GM23338 (cell line): ENCODE results near the gene ITGA4. TPM values are rescaled to one million over a fixed set of nuclear protein-coding genes. Genes with fewer than 3 reads are reported as not detected.

Source experiments
- ATAC-seq: fragments of 200-7000 bp; cut with Tn5 transposase; 3 replicates; pipeline ENCODE4 v1.9.1; 2020
- DNase-seq: peaks from one replicate; pipeline ENCODE4 v3.0.0-alpha.2; 2015; ENCODE audit warnings: low spot score
- H2AFZ ChIP-seq: fragments of 200-600 bp; sonication (generic); 2 replicates; pipeline ENCODE4 v1.8.0; 2016; ENCODE audit warnings: antibody characterized with exemption, mild to moderate bottlenecking, moderate library complexity
- H3F3A ChIP-seq: fragments of 200-600 bp; sonication (generic); replicated peaks from 2 replicates; pipeline ENCODE4 v1.8.0; 2017; ENCODE audit warnings: antibody characterized with exemption, mixed run types, low read depth
- H3K27ac ChIP-seq: fragments of 200-600 bp; sonication (generic); 2 replicates; pipeline ENCODE4 v1.6.1; 2016; ENCODE audit warnings: low read depth
- H3K27me3 ChIP-seq: fragments of 200-600 bp; sonication (generic); 2 replicates; pipeline ENCODE4 v1.8.0; 2016; ENCODE audit warnings: mild to moderate bottlenecking, mixed run types, moderate library complexity; ENCODE audit not compliant: insufficient read depth
- H3K36me3 ChIP-seq: fragments of 200-600 bp; sonication (generic); 2 replicates; pipeline ENCODE4 v1.8.0; 2016; ENCODE audit warnings: mild to moderate bottlenecking; ENCODE audit not compliant: insufficient read depth
- H3K4me1 ChIP-seq: fragments of 200-600 bp; sonication (generic); 2 replicates; pipeline ENCODE4 v1.8.0; 2016; ENCODE audit warnings: mild to moderate bottlenecking, moderate library complexity; ENCODE audit not compliant: insufficient read depth
- H3K4me2 ChIP-seq: fragments of 200-600 bp; sonication (generic); 2 replicates; pipeline ENCODE4 v1.7.1; 2017; ENCODE audit warnings: mixed run types
- H3K4me3 ChIP-seq: fragments of 200-600 bp; sonication (generic); 2 replicates; pipeline ENCODE4 v1.6.1; 2016; ENCODE audit warnings: mixed run types
- H3K79me2 ChIP-seq: fragments of 200-600 bp; sonication (generic); replicated peaks from 2 replicates; pipeline ENCODE4 v1.8.0; 2017; ENCODE audit warnings: mild to moderate bottlenecking; ENCODE audit not compliant: insufficient read depth
- H3K9me2 ChIP-seq: fragments of 200-600 bp; sonication (generic); 2 replicates; pipeline ENCODE4 v1.8.0; 2017; ENCODE audit not compliant: insufficient read depth
- H4K20me1 ChIP-seq: fragments of 200-600 bp; sonication (generic); replicated peaks from 2 replicates; pipeline ENCODE4 v1.8.0; 2017; ENCODE audit warnings: mild to moderate bottlenecking; ENCODE audit not compliant: insufficient read depth
- H3K27ac Mint-ChIP-seq: 2 replicates; pipeline ENCODE4 v1.8.0; 2020; ENCODE audit warnings: inconsistent platforms, mild to moderate bottlenecking, moderate library complexity, mixed read lengths
- H3K27me3 Mint-ChIP-seq: 3 replicates; pipeline ENCODE4 v1.8.0; 2022; ENCODE audit warnings: low read depth, mild to moderate bottlenecking, moderate library complexity, mixed read lengths, inconsistent platforms; ENCODE audit not compliant: insufficient read depth, poor library complexity
- H3K36me3 Mint-ChIP-seq: 3 replicates; pipeline ENCODE4 v1.8.0; 2021; ENCODE audit warnings: low read depth, mild to moderate bottlenecking, inconsistent platforms, moderate library complexity, mixed read lengths
- H3K4me1 Mint-ChIP-seq: 3 replicates; pipeline ENCODE4 v1.8.0; 2020; ENCODE audit warnings: mild to moderate bottlenecking, inconsistent platforms, mixed read lengths
- H3K4me3 Mint-ChIP-seq: 3 replicates; pipeline ENCODE4 v1.8.0; 2021; ENCODE audit warnings: moderate library complexity, mild to moderate bottlenecking, inconsistent platforms, mixed read lengths
- H3K9me3 Mint-ChIP-seq: 3 replicates; pipeline ENCODE4 v1.8.0; 2020; ENCODE audit warnings: moderate library complexity, mild to moderate bottlenecking, inconsistent platforms, mixed read lengths
- CREB1 ChIP-seq: fragments of 250-450 bp; sonication (Bioruptor Pico); IDR thresholded peaks from 2 replicates; pipeline ENCODE4 v1.5.0; 2020; ENCODE audit warnings: low read depth, mild to moderate bottlenecking, moderate library complexity
- JUNB ChIP-seq: IDR thresholded peaks from one replicate; pipeline ENCODE4 v1.6.1; 2016; ENCODE audit warnings: antibody characterized with exemption; ENCODE audit not compliant: unreplicated experiment
- POLR2AphosphoS5 ChIP-seq: IDR thresholded peaks from 2 replicates; pipeline ENCODE4 v1.6.1; 2016; ENCODE audit warnings: antibody characterized with exemption, low read depth
- STAT1 ChIP-seq: IDR thresholded peaks from one replicate; pipeline ENCODE4 v1.6.1; 2016; ENCODE audit warnings: antibody characterized with exemption; ENCODE audit not compliant: unreplicated experiment
- ZNF114 ChIP-seq: fragments of 250-450 bp; sonication (Bioruptor Pico); IDR thresholded peaks from 2 replicates; pipeline ENCODE4 v1.5.0; 2020; ENCODE audit warnings: mild to moderate bottlenecking, moderate library complexity
- ZNF331 ChIP-seq: fragments of 250-450 bp; sonication (Bioruptor Pico); IDR thresholded peaks from 2 replicates; pipeline ENCODE4 v1.5.0; 2020; ENCODE audit warnings: low read depth, mild to moderate bottlenecking, moderate library complexity
- polyA plus RNA-seq: library from polyadenylated mRNA; unstranded; fragments of >200 nt; fragmentation: Nextera tagmentation; extraction: Ambion mirVana; gene quantifications from 2 replicates; pipeline ENCODE4 v1.2.1, GENCODE V29; 2016
- total RNA-seq: library from RNA; depleted of rRNA; stranded (reverse); fragments of >200 nt; shearing (Covaris generic); gene quantifications from 2 replicates; pipeline ENCODE4 v1.2.3, GENCODE V29; 2014
- TF ChIP-seq, protein P1 (sequence below), 2 experiments: fragments of 200-600 bp in 1 of 2; sonication (generic) in 1 of 2; conservative IDR thresholded peaks; 2 replicates each; pipeline versions ENCODE4 v1.5.1 to v1.6.1; 2016 to 2017; ENCODE audit warnings: antibody characterized with exemption in 2 of 2, low read depth in 2 of 2, mild to moderate bottlenecking in 2 of 2, moderate library complexity in 1 of 2
- TF ChIP-seq, protein P2 (sequence below): IDR thresholded peaks from 2 replicates; pipeline ENCODE4 v1.6.1; 2016; ENCODE audit warnings: antibody characterized with exemption
- TF ChIP-seq, protein P3 (sequence below): IDR thresholded peaks from one replicate; pipeline ENCODE4 v1.6.1; 2018; ENCODE audit warnings: antibody characterized with exemption; ENCODE audit not compliant: unreplicated experiment
- TF ChIP-seq, protein P4 (sequence below): fragments of 250-450 bp; sonication (Bioruptor Pico); IDR thresholded peaks from 2 replicates; pipeline ENCODE4 v1.5.0; 2020; ENCODE audit warnings: mild to moderate bottlenecking, moderate library complexity

The ITGA4 gene
- total and polyA plus RNA-seq, 2 experiments from 2014 or later: 1.2 to 4.6 TPM

DNA sequence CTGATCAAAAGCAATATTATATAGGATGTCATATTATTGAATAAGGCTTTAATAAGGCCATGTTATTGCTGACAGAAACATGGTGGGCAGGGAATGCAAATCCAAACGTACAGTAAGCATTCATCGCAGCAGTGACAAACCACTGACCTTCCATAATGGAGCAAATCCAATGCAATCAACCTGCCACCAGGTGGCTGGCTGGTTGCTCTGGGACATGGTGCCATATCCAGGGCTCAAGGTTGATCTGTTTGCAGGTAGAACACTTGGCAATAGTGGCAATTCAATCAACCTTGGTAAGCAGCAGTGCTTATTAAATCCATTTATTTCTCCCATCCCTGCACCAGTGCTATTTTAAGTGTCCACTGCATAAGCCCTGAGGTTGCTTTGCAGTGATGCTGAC lies 124.3 kb downstream of the ITGA4 start:
- Histone ChIP-seq H3K36me3 (no peaks in the 10 kb centered on the region), H4K20me1 (no peaks in the 10 kb centered on the region), H3K9me2 (no peaks in the 10 kb centered on the region), H3K4me1 (peaks cover 5% of the 10 kb centered on the region; the same call in 1 of the 2 replicates), H3F3A (no peaks in the 10 kb centered on the region), H2AFZ (no peak overlapping the region), H3K27ac (no peak overlapping the region), H3K27me3 (no peaks in the 10 kb centered on the region), H3K79me2 (no peaks in the 10 kb centered on the region), H3K4me2 (no peak overlapping the region), H3K4me3 (no peak overlapping the region)
- H3K36me3 Mint-ChIP-seq: no peaks in the 10 kb centered on the region
- peak; percentile 81 for ATAC-seq
- peaks cover 9% of the 10 kb centered on the region; the same call in 2 of the 3 replicates for H3K4me1 Mint-ChIP-seq
- H3K9me3 Mint-ChIP-seq: no peaks in the 10 kb centered on the region
- no peak overlapping the region for H3K27ac Mint-ChIP-seq
- H3K4me3 Mint-ChIP-seq: no peak overlapping the region
- peak; percentile 53 for DNase-seq
- TF ChIP-seq, protein P1, sequence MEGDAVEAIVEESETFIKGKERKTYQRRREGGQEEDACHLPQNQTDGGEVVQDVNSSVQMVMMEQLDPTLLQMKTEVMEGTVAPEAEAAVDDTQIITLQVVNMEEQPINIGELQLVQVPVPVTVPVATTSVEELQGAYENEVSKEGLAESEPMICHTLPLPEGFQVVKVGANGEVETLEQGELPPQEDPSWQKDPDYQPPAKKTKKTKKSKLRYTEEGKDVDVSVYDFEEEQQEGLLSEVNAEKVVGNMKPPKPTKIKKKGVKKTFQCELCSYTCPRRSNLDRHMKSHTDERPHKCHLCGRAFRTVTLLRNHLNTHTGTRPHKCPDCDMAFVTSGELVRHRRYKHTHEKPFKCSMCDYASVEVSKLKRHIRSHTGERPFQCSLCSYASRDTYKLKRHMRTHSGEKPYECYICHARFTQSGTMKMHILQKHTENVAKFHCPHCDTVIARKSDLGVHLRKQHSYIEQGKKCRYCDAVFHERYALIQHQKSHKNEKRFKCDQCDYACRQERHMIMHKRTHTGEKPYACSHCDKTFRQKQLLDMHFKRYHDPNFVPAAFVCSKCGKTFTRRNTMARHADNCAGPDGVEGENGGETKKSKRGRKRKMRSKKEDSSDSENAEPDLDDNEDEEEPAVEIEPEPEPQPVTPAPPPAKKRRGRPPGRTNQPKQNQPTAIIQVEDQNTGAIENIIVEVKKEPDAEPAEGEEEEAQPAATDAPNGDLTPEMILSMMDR (conservative IDR thresholded peaks at IDR 0.05; ENCODE audit: low read depth in 2 of 2): peak; percentile 55 to 77
- no peak for TF ChIP-seq POLR2AphosphoS5
- no peaks in the 10 kb centered on the region for H3K27me3 Mint-ChIP-seq

DNA sequence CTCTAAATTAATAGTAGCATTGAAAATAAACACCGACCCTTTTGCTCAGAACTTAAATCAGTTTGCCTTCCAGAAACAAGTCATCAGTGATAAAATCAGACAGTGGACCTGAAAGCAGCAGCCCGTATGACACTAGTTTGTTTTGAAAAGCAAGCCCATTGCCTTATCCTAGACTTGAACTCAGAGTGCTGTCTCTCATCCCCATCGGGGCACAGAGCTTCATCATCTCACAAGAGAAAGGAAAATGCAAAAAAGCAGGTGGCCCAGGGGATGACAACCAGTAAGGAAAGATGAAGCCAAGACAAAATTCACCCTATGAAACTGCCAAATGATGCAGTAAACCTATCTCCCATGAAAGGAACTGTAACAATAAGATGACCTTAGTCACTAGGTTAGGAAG lies 128.5 kb downstream of the ITGA4 start:
- no peaks in the 10 kb centered on the region for H3K27me3 Mint-ChIP-seq
- no peak overlapping the region for H3K4me3 Mint-ChIP-seq
- H3K27ac Mint-ChIP-seq: no peak overlapping the region
- H3K79me2 ChIP-seq: no peaks in the 10 kb centered on the region
- no peak overlapping the region for H3K27ac ChIP-seq
- no peak for DNase-seq
- H3F3A ChIP-seq: no peaks in the 10 kb centered on the region
- peaks cover 16% of the 10 kb centered on the region for H3K4me1 ChIP-seq
- H3K4me3 ChIP-seq: no peak overlapping the region
- H3K9me3 Mint-ChIP-seq: no peaks in the 10 kb centered on the region
- H3K36me3 Mint-ChIP-seq: no peaks in the 10 kb centered on the region
- no peaks in the 10 kb centered on the region for H3K27me3 ChIP-seq
- no peak overlapping the region for H3K4me2 ChIP-seq
- no peak for ATAC-seq
- no peaks in the 10 kb centered on the region for H4K20me1 ChIP-seq
- no peak overlapping the region for H2AFZ ChIP-seq
- H3K9me2 ChIP-seq: no peaks in the 10 kb centered on the region
- H3K4me1 Mint-ChIP-seq: peaks cover 19% of the 10 kb centered on the region
- no peaks in the 10 kb centered on the region for H3K36me3 ChIP-seq
- TF ChIP-seq ZNF114 (CRISPR knock-in tag) (no peak), STAT1 (no peak), ZNF331 (CRISPR knock-in tag) (no peak), JUNB (no peak), CREB1 (no peak)
- TF ChIP-seq, protein P2, sequence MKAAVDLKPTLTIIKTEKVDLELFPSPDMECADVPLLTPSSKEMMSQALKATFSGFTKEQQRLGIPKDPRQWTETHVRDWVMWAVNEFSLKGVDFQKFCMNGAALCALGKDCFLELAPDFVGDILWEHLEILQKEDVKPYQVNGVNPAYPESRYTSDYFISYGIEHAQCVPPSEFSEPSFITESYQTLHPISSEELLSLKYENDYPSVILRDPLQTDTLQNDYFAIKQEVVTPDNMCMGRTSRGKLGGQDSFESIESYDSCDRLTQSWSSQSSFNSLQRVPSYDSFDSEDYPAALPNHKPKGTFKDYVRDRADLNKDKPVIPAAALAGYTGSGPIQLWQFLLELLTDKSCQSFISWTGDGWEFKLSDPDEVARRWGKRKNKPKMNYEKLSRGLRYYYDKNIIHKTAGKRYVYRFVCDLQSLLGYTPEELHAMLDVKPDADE: no peak
- TF ChIP-seq, protein P3, sequence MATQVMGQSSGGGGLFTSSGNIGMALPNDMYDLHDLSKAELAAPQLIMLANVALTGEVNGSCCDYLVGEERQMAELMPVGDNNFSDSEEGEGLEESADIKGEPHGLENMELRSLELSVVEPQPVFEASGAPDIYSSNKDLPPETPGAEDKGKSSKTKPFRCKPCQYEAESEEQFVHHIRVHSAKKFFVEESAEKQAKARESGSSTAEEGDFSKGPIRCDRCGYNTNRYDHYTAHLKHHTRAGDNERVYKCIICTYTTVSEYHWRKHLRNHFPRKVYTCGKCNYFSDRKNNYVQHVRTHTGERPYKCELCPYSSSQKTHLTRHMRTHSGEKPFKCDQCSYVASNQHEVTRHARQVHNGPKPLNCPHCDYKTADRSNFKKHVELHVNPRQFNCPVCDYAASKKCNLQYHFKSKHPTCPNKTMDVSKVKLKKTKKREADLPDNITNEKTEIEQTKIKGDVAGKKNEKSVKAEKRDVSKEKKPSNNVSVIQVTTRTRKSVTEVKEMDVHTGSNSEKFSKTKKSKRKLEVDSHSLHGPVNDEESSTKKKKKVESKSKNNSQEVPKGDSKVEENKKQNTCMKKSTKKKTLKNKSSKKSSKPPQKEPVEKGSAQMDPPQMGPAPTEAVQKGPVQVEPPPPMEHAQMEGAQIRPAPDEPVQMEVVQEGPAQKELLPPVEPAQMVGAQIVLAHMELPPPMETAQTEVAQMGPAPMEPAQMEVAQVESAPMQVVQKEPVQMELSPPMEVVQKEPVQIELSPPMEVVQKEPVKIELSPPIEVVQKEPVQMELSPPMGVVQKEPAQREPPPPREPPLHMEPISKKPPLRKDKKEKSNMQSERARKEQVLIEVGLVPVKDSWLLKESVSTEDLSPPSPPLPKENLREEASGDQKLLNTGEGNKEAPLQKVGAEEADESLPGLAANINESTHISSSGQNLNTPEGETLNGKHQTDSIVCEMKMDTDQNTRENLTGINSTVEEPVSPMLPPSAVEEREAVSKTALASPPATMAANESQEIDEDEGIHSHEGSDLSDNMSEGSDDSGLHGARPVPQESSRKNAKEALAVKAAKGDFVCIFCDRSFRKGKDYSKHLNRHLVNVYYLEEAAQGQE: no peak
- TF ChIP-seq, protein P4, sequence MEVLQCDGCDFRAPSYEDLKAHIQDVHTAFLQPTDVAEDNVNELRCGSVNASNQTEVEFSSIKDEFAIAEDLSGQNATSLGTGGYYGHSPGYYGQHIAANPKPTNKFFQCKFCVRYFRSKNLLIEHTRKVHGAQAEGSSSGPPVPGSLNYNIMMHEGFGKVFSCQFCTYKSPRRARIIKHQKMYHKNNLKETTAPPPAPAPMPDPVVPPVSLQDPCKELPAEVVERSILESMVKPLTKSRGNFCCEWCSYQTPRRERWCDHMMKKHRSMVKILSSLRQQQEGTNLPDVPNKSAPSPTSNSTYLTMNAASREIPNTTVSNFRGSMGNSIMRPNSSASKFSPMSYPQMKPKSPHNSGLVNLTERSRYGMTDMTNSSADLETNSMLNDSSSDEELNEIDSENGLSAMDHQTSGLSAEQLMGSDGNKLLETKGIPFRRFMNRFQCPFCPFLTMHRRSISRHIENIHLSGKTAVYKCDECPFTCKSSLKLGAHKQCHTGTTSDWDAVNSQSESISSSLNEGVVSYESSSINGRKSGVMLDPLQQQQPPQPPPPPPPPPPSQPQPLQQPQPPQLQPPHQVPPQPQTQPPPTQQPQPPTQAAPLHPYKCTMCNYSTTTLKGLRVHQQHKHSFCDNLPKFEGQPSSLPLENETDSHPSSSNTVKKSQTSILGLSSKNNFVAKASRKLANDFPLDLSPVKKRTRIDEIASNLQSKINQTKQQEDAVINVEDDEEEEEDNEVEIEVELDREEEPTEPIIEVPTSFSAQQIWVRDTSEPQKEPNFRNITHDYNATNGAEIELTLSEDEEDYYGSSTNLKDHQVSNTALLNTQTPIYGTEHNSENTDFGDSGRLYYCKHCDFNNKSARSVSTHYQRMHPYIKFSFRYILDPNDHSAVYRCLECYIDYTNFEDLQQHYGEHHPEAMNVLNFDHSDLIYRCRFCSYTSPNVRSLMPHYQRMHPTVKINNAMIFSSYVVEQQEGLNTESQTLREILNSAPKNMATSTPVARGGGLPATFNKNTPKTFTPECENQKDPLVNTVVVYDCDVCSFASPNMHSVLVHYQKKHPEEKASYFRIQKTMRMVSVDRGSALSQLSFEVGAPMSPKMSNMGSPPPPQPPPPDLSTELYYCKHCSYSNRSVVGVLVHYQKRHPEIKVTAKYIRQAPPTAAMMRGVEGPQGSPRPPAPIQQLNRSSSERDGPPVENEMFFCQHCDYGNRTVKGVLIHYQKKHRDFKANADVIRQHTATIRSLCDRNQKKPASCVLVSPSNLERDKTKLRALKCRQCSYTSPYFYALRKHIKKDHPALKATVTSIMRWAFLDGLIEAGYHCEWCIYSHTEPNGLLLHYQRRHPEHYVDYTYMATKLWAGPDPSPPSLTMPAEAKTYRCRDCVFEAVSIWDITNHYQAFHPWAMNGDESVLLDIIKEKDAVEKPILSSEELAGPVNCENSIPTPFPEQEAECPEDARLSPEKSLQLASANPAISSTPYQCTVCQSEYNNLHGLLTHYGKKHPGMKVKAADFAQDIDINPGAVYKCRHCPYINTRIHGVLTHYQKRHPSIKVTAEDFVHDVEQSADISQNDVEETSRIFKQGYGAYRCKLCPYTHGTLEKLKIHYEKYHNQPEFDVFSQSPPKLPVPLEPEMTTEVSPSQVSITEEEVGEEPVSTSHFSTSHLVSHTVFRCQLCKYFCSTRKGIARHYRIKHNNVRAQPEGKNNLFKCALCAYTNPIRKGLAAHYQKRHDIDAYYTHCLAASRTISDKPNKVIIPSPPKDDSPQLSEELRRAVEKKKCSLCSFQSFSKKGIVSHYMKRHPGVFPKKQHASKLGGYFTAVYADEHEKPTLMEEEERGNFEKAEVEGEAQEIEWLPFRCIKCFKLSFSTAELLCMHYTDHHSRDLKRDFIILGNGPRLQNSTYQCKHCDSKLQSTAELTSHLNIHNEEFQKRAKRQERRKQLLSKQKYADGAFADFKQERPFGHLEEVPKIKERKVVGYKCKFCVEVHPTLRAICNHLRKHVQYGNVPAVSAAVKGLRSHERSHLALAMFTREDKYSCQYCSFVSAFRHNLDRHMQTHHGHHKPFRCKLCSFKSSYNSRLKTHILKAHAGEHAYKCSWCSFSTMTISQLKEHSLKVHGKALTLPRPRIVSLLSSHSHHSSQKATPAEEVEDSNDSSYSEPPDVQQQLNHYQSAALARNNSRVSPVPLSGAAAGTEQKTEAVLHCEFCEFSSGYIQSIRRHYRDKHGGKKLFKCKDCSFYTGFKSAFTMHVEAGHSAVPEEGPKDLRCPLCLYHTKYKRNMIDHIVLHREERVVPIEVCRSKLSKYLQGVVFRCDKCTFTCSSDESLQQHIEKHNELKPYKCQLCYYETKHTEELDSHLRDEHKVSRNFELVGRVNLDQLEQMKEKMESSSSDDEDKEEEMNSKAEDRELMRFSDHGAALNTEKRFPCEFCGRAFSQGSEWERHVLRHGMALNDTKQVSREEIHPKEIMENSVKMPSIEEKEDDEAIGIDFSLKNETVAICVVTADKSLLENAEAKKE (CRISPR knock-in tag): no peak
